SK-N-SH (cell line): Measurements from ENCODE around the gene ZNF311. TPM values are rescaled to one million over a fixed set of nuclear protein-coding genes. Genes with fewer than 3 reads are reported as not detected.

Experiments
- CTCF ChIA-PET: fragments of 300-600, 350-600 bp; formaldehyde crosslinking; extraction: SDS; loops from one replicate; lab custom pipeline; 2021; lab: Yijun Ruan, JAX
- POLR2A ChIA-PET: fragments of 350-600 bp; sonication (Branson Sonifier 250); formaldehyde crosslinking; extraction: SDS; loops from one replicate; lab custom pipeline; 2020; ENCODE audit warnings: antibody characterized with exemption, inconsistent platforms; lab: Yijun Ruan, JAX
- DNase-seq: peaks from one replicate; pipeline ENCODE4 v3.0.0; 2012
- H2AFZ ChIP-seq: fragments of 200-600 bp; sonication (generic); 2 replicates; pipeline ENCODE4 v1.8.1; 2016; ENCODE audit warnings: antibody characterized with exemption, mild to moderate bottlenecking, low read depth
- H3F3A ChIP-seq: fragments of 200-600 bp; sonication (generic); replicated peaks from 2 replicates; pipeline ENCODE3; 2016; ENCODE audit warnings: antibody characterized with exemption, mild to moderate bottlenecking; ENCODE audit not compliant: insufficient read depth
- H3K27ac ChIP-seq, 2 experiments: fragments of 200-500 bp in 1 of 2; fragments of 200-600 bp in 1 of 2; sonication (Bioruptor generic) in 1 of 2; sonication (generic), shearing (Covaris generic) in 1 of 2; 2 replicates each; pipeline versions ENCODE4 v1.5.1 to v1.6.1; 2014 to 2016; ENCODE audit warnings: low read depth in 2 of 2, inconsistent platforms in 1 of 2, low read length in 1 of 2, mild to moderate bottlenecking in 1 of 2, mixed read lengths in 1 of 2
- H3K27me3 ChIP-seq: fragments of 200-600 bp; sonication (generic), shearing (Covaris generic); 2 replicates; pipeline ENCODE4 v1.6.1; 2016; ENCODE audit warnings: mixed run types; ENCODE audit not compliant: insufficient read depth
- H3K36me3 ChIP-seq, 2 experiments: fragments of 200-500 bp in 1 of 2; fragments of 200-600 bp in 1 of 2; sonication (Bioruptor generic) in 1 of 2; sonication (generic) in 1 of 2; replicated peaks in 1 of 2; 2 replicates each; pipeline versions ENCODE3 to v1.5.1; 2014 to 2016; ENCODE audit warnings: low read length in 1 of 2, mild to moderate bottlenecking in 1 of 2; ENCODE audit not compliant: insufficient read depth in 2 of 2, control insufficient read depth in 1 of 2
- H3K4me1 ChIP-seq, 2 experiments: fragments of 200-500 bp in 1 of 2; fragments of 200-600 bp in 1 of 2; sonication (Bioruptor generic) in 1 of 2; sonication (generic), shearing (Covaris generic) in 1 of 2; 2 replicates each; pipeline versions ENCODE4 v1.5.1 to v1.6.1; 2014 to 2016; ENCODE audit warnings: low read depth in 1 of 2, low read length in 1 of 2, mixed run types in 1 of 2; ENCODE audit not compliant: insufficient read depth in 2 of 2, control insufficient read depth in 1 of 2
- H3K4me2 ChIP-seq: fragments of 200-600 bp; sonication (generic), shearing (Covaris generic); 2 replicates; pipeline ENCODE4 v1.6.1; 2017; ENCODE audit warnings: mixed run types
- H3K4me3 ChIP-seq, 2 experiments: fragments of 200-500 bp in 1 of 2; fragments of 200-600 bp in 1 of 2; sonication (Bioruptor generic) in 1 of 2; sonication (generic), shearing (Covaris generic) in 1 of 2; 2 replicates each; pipeline versions ENCODE4 v1.5.1 to v1.8.1; 2014 to 2016; ENCODE audit warnings: low read depth in 2 of 2, inconsistent platforms in 1 of 2, low read length in 1 of 2, mild to moderate bottlenecking in 1 of 2, mixed read lengths in 1 of 2, moderate library complexity in 1 of 2
- H3K79me2 ChIP-seq: fragments of 200-600 bp; sonication (generic); 2 replicates; pipeline ENCODE4 v1.8.1; 2017; ENCODE audit warnings: mild to moderate bottlenecking; ENCODE audit not compliant: insufficient read depth
- H3K9ac ChIP-seq: fragments of 200-600 bp; sonication (generic); 2 replicates; pipeline ENCODE4 v1.6.1; 2017; ENCODE audit warnings: mixed run types
- H3K9me2 ChIP-seq: fragments of 200-600 bp; sonication (generic); 2 replicates; pipeline ENCODE4 v1.6.1; 2017; ENCODE audit warnings: mixed run types
- H3K9me3 ChIP-seq: fragments of 200-600 bp; sonication (generic); 2 replicates; pipeline ENCODE4 v1.6.1; 2017; ENCODE audit warnings: mixed run types, mild to moderate bottlenecking, moderate library complexity
- H4K20me1 ChIP-seq: fragments of 200-600 bp; sonication (generic); 2 replicates; pipeline ENCODE4 v1.6.1; 2017; ENCODE audit warnings: mild to moderate bottlenecking, mixed run types; ENCODE audit not compliant: insufficient read depth
- ELF1 ChIP-seq: IDR thresholded peaks from 2 replicates; pipeline ENCODE4 v1.4.0; 2012
- FOXJ3 ChIP-seq: sonication (generic); formaldehyde crosslinking; IDR thresholded peaks from 2 replicates; pipeline ENCODE4 v1.5.1; 2020; ENCODE audit warnings: mild to moderate bottlenecking, missing genetic modification reagents
- FOXM1 ChIP-seq: IDR thresholded peaks from 2 replicates; pipeline ENCODE4 v1.4.0; 2012; ENCODE audit warnings: low read depth, mild to moderate bottlenecking
- JUND ChIP-seq: IDR thresholded peaks from 2 replicates; pipeline ENCODE4 v1.4.0; 2012
- MXI1 ChIP-seq: IDR thresholded peaks from 2 replicates; pipeline ENCODE4 v1.6.1; 2012; ENCODE audit warnings: mild to moderate bottlenecking, low read depth, low read length, improper control_type of control experiment
- RAD21 ChIP-seq: IDR thresholded peaks from 2 replicates; pipeline ENCODE4 v1.6.1; 2012; ENCODE audit warnings: mild to moderate bottlenecking, low read length
- SMC3 ChIP-seq: IDR thresholded peaks from 2 replicates; pipeline ENCODE4 v1.6.1; 2012; ENCODE audit warnings: low read depth, low read length, improper control_type of control experiment
- TAF1 ChIP-seq: IDR thresholded peaks from 2 replicates; pipeline ENCODE4 v1.6.1; 2012; ENCODE audit warnings: low read depth, mild to moderate bottlenecking, low read length, moderate library complexity, borderline replicate concordance
- TEAD4 ChIP-seq: IDR thresholded peaks from 2 replicates; pipeline ENCODE4 v1.4.0; 2012; ENCODE audit warnings: mild to moderate bottlenecking, borderline replicate concordance; ENCODE audit not compliant: insufficient read depth
- WGBS: methylation state at CpG from one replicate; pipeline ENCODE4 v1.1.6; 2017; ENCODE audit warnings: low lambda C conversion rate; 5-methylcytosine and 5-hydroxymethylcytosine counted together
- polyA plus RNA-seq, 3 experiments: library from polyadenylated mRNA; depleted of rRNA; stranded (reverse); fragments of >200 nt; gene quantifications; 2 replicates each; pipeline ENCODE4 v1.2.3, GENCODE V29; 2012
- TF ChIP-seq, protein P1 (sequence below): IDR thresholded peaks from 2 replicates; pipeline ENCODE4 v1.6.1; 2012; ENCODE audit warnings: mild to moderate bottlenecking, low read depth, low read length, moderate library complexity
- TF ChIP-seq, protein P2 (sequence below): fragments of 150-350 bp; IDR thresholded peaks from 2 replicates; pipeline ENCODE4 v1.6.1; 2016; ENCODE audit warnings: mild to moderate bottlenecking, low read depth, low read length
- TF ChIP-seq, protein P3 (sequence below): fragments of 200-600 bp; sonication (generic); IDR thresholded peaks from 2 replicates; pipeline ENCODE4 v1.6.1; 2017; ENCODE audit warnings: antibody characterized with exemption, mild to moderate bottlenecking, moderate library complexity

Gene ZNF311
- polyA plus RNA-seq, 1 of the 3 experiments (the other 2 are of a cell fraction) = 0.16 TPM

DNA sequence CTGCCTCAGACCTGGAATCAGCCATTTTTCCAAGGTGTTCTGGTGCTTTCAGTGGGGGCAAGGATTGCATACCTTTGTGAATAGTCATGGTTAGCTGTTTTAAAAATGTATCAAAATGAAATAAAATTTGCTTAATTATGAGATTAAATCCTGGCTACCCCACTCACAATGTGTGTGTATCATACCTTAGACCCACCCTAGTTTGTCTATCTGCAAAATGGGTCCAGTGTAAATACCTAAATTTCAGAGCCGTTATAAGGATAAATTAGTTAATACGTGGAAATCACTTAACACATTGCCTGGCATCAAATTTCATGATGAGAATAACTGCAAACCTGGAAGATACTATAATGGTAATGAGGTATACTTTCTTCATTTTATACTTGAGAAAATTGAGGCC is 3.0 kb upstream of the ZNF311 start:
- Histone ChIP-seq H3K4me3 (no peak overlapping the region), H3K4me2 (no peak overlapping the region), H3F3A (no peaks in the 10 kb centered on the region), H3K27me3 (peaks cover 12% of the 10 kb centered on the region; the same call in 1 of the 2 replicates), H2AFZ (no peak overlapping the region), H3K9me3 (no peaks in the 10 kb centered on the region), H3K4me1 (no peaks in the 10 kb centered on the region; a peak in 1 of 4 replicates), H3K9ac (no peak overlapping the region), H4K20me1 (no peaks in the 10 kb centered on the region), H3K36me3 (no peaks in the 10 kb centered on the region), H3K9me2 (0 out of 2 replicates have a peak, but pooled peaks cover 3% of the 10 kb centered on the region), H3K79me2 (no peaks in the 10 kb centered on the region), H3K27ac (no peak overlapping the region)
- CTCF ChIA-PET = no interaction called here
- POLR2A ChIA-PET = no interaction called here
- no peak for DNase-seq
- no peak for TF ChIP-seq TAF1
- TF ChIP-seq RAD21 = no peak
- TF ChIP-seq, protein P1, sequence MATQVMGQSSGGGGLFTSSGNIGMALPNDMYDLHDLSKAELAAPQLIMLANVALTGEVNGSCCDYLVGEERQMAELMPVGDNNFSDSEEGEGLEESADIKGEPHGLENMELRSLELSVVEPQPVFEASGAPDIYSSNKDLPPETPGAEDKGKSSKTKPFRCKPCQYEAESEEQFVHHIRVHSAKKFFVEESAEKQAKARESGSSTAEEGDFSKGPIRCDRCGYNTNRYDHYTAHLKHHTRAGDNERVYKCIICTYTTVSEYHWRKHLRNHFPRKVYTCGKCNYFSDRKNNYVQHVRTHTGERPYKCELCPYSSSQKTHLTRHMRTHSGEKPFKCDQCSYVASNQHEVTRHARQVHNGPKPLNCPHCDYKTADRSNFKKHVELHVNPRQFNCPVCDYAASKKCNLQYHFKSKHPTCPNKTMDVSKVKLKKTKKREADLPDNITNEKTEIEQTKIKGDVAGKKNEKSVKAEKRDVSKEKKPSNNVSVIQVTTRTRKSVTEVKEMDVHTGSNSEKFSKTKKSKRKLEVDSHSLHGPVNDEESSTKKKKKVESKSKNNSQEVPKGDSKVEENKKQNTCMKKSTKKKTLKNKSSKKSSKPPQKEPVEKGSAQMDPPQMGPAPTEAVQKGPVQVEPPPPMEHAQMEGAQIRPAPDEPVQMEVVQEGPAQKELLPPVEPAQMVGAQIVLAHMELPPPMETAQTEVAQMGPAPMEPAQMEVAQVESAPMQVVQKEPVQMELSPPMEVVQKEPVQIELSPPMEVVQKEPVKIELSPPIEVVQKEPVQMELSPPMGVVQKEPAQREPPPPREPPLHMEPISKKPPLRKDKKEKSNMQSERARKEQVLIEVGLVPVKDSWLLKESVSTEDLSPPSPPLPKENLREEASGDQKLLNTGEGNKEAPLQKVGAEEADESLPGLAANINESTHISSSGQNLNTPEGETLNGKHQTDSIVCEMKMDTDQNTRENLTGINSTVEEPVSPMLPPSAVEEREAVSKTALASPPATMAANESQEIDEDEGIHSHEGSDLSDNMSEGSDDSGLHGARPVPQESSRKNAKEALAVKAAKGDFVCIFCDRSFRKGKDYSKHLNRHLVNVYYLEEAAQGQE = no peak
- no peak for TF ChIP-seq ELF1
- TF ChIP-seq FOXJ3 (CRISPR knock-in tag) = no peak
- no peak for TF ChIP-seq TEAD4
- 38% methylated on average over 2 of the region's 2 CpGs for WGBS

DNA sequence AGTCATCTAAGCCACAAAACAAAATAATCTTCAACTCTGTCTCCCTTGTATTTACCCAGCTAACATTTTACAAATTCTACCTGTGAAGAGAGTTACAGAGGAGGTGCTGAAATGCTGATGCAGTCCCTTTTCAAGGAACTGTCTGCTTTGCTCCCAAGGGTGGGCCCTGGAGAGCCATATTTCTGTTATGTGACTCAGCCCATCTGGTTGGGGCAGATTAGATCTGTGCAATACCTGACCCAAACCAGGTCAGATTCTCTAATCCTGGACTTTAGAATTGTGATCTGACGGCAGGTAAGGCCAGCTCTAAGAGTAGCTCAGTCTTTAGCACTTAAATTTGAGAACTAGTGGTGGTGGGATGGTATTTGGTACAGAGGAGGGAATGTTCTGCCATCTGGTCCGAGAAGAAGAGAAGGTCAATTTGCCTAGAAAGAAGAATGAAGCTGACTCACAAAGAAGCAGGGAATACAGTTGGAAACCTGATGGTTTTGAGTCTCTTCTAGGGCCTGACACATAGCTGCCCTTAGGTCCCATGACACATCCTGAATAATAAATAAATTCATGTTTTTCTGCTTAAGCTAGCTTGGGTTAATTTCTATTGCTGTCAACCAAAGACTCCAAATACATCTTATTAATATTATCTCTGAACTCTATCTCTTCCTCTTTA is 8.1 kb downstream of the ZNF311 start:
- Histone ChIP-seq H3K4me1 (no peaks in the 10 kb centered on the region), H3K79me2 (no peaks in the 10 kb centered on the region), H3K9me3 (no peaks in the 10 kb centered on the region), H3K4me2 (no peak overlapping the region), H3K9me2 (no peaks in the 10 kb centered on the region), H4K20me1 (no peaks in the 10 kb centered on the region), H3K4me3 (no peak overlapping the region), H3K9ac (no peak overlapping the region), H3K36me3 (no peaks in the 10 kb centered on the region), H2AFZ (no peak overlapping the region), H3F3A (no peaks in the 10 kb centered on the region), H3K27me3 (peaks cover 7% of the 10 kb centered on the region; the same call in 1 of the 2 replicates), H3K27ac (no peak overlapping the region)
- no peak for DNase-seq
- POLR2A ChIA-PET = no interaction called here
- CTCF ChIA-PET = interaction anchor here (0.6 to 1.8 kb wide), 4 partner anchors 12 to 81 kb away, joined by 3 to 5 read pairs (median 3); no protein-coding TSS in a partner anchor
- TF ChIP-seq JUND (no peak), FOXM1 (no peak), FOXJ3 (CRISPR knock-in tag) (no peak), SMC3 (no peak), ELF1 (no peak), MXI1 (no peak)
- TF ChIP-seq, protein P2, sequence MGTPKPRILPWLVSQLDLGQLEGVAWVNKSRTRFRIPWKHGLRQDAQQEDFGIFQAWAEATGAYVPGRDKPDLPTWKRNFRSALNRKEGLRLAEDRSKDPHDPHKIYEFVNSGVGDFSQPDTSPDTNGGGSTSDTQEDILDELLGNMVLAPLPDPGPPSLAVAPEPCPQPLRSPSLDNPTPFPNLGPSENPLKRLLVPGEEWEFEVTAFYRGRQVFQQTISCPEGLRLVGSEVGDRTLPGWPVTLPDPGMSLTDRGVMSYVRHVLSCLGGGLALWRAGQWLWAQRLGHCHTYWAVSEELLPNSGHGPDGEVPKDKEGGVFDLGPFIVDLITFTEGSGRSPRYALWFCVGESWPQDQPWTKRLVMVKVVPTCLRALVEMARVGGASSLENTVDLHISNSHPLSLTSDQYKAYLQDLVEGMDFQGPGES = no peak
- TF ChIP-seq, protein P3, sequence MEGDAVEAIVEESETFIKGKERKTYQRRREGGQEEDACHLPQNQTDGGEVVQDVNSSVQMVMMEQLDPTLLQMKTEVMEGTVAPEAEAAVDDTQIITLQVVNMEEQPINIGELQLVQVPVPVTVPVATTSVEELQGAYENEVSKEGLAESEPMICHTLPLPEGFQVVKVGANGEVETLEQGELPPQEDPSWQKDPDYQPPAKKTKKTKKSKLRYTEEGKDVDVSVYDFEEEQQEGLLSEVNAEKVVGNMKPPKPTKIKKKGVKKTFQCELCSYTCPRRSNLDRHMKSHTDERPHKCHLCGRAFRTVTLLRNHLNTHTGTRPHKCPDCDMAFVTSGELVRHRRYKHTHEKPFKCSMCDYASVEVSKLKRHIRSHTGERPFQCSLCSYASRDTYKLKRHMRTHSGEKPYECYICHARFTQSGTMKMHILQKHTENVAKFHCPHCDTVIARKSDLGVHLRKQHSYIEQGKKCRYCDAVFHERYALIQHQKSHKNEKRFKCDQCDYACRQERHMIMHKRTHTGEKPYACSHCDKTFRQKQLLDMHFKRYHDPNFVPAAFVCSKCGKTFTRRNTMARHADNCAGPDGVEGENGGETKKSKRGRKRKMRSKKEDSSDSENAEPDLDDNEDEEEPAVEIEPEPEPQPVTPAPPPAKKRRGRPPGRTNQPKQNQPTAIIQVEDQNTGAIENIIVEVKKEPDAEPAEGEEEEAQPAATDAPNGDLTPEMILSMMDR = no peak
- WGBS = 20% methylated on average over 2 of the region's 2 CpGs
